ENCODE measurements around the gene GTF2H4. TPM values are rescaled to one million over a fixed set of nuclear protein-coding genes. Genes with fewer than 3 reads are reported as not detected.
A peak's percentile ranks its signal among the peaks of the same experiment; 100 is the strongest.
"Not testable (repeated sequence)": the region's sequence is repeated elsewhere in the genome, so short reads cannot be mapped to it uniquely, and the experiment has no call there.

GTF2H4 gene
- polyA plus RNA-seq, 1 donor = 45.4 TPM

DNA sequence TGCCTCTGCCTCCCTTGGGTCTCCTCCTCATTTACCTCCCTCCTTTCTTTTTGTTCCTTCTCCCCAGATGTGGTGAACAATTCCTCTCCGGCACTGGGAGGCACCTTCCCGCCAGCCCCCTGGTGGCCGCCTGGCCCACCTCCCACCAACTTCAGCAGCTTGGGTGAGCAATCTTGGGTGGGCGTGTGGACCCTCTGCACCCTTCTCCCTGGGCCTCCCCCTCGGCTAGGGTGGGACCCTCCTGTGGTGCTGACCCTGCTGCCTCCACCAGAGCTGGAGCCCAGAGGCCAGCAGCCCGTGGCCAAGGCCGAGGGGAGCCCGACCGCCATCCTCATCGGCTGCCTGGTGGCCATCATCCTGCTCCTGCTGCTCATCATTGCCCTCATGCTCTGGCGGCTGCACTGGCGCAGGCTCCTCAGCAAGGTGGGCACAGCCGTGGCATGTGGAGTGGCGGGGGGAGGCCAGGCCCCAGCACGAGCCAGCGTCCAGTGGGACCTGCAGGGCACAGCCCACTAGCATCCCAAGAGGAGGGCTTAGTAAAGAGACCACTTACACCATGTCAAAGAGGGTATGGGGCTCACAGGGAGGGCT, 14.9 kb upstream of the GTF2H4 start:
- DNase-seq = no peak

DNA sequence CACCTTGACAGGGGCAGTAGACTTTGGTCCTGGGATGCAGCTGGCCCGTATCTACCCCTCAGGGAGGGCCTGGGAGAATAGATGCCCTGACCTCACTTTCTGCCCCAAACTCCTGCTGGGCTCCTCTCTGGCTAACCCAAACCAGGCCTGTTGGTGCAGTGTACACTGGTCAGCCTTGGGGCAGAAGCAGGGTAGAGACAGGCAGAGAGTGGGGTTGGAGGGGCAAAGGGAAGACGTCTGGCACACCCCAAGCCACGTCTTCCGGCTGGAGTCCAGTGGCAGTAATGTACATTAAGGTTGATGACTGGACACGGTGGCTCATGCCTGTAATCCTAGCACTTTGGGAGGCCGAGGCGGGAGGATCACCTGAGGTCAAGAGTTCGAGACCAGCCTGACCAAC, 14.3 kb upstream of the GTF2H4 start:
- no peak for DNase-seq

DNA sequence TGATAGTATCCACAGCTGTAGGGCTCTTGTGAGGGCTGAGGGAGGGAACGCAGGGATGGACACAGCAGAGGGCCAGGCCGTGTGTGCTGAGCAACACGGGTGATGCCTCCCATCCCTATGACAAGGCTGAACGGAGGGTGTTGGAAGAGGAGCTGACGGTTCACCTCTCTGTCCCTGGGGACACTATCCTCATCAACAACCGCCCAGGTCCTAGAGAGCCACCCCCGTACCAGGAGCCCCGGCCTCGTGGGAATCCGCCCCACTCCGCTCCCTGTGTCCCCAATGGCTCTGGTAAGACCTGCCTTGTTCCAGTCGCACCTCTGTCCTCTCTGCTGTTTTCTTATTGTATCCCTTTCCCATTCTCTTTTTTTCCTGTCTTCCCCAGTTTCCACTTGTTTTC, 13.6 kb upstream of the GTF2H4 start:
- no peak for DNase-seq

DNA sequence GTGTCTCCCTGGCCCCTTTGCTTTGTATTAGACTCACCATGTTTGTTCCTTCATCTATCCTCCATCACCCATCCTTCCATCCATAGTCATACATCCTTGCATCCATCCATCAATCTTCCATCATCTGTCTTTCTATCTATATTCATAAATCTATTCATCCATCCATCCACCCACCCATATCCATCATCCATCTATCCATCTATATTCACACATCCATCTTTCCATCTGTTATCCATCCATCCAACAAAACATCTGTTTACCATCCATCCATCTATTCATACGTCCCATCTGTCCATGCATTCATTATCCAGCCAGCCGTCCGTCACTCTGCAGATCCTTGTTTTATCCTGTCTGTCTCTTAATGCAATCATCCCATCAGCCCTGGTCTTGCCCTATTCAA, 13.1 kb upstream of the GTF2H4 start:
- no peak for DNase-seq

DNA sequence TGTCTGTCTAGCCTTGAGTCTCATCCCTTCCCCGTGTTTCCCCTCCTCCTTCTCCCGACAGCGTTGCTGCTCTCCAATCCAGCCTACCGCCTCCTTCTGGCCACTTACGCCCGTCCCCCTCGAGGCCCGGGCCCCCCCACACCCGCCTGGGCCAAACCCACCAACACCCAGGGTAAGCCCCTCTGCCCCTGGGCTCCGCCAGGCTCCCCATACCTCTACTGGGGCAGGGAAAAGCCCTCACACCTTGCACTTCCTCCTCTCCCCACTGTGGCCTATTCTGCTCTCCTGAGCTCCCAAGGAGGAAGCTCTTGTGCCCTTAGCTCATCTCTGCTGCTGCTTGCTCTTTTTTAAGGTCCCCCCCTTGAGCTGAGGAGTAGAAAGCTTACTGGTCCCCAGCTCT, 12.7 kb upstream of the GTF2H4 start:
- DNase-seq = no peak

DNA sequence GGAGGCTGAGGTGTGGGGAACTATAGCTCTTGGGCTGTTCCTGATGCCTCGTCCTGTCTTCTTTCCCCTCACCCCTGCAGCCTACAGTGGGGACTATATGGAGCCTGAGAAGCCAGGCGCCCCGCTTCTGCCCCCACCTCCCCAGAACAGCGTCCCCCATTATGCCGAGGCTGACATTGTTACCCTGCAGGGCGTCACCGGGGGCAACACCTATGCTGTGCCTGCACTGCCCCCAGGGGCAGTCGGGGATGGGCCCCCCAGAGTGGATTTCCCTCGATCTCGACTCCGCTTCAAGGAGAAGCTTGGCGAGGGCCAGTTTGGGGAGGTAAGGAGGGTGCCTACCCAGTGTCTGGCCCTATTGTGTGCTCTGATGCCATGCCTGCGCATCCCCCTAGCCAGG, 11.5 kb upstream of the GTF2H4 start:
- no peak for DNase-seq

DNA sequence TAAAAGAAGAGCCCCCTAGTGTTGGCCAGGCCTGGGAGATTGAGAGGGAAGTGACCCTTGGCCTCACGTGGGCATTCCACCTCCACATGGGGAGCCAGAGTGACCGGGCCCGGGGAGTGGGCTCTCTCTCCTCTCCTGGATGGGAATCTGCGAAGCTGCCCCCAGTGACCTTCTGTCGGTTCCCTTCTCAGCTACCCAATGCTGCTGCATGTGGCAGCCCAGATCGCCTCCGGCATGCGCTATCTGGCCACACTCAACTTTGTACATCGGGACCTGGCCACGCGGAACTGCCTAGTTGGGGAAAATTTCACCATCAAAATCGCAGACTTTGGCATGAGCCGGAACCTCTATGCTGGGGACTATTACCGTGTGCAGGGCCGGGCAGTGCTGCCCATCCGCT, 10.1 kb upstream of the GTF2H4 start:
- DNase-seq = no peak

DNA sequence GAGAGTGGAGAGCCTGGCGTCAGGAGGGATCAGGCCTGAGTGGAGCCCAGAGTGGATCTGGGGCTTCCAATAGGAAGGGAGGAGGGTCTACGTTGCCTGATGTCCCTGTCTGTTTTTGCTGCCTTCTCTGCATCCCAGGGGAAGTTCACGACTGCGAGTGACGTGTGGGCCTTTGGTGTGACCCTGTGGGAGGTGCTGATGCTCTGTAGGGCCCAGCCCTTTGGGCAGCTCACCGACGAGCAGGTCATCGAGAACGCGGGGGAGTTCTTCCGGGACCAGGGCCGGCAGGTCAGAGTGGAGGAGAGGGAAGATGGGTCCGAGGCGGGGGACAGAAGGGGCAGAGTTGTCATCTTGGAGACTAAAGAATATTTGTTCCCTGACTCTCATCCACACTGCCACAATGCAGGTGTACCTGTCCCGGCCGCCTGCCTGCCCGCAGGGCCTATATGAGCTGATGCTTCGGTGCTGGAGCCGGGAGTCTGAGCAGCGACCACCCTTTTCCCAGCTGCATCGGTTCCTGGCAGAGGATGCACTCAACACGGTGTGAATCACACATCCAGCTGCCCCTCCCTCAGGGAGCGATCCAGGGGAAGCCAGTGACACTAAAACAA, 9.2 kb upstream of the GTF2H4 start:
- DNase-seq = no peak

DNA sequence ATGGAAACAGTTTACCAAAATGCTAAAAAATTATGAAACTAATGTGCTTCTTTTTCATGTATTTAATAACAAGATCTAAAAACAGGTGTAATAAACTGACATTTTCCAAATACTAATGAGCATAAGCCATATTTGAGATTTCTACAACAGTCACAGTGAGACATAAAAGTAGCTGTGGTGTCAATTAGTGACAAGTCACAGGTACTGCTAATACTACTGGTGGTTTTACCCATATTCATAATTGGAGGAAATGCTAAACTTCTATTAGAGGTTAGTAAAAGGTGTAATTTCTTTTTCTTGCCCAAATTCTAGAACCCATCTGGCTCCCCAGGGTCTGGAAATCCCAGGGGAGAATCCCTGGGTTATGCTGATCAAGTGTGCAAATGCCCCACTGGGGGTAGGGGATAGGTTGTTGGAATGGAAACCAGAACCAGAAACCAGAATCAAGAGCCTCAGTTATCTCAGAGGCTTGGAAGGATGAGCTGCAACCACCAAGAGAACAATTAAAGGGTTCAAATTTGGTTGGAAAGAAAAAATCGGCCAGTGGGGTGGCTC, 7.1 kb upstream of the GTF2H4 start:
- no peak for DNase-seq

DNA sequence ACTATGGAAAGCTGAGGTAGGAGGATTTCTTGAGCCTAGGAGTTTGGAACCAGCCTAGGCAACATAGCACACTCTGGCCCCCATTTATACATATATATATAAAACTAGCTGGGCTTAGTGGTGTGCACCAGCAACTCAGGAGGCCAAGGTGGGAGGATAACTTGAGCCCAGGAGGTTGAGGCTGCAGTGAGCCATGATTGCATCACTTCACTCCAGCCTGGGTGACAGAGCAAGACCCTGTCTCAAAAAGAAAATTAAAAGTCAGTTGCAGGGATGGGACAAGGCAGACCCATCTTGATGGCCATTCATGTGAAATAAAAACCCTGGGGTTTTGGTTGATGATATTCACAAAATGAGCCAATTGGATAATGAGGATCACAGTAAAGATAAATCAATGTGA, 6.6 kb upstream of the GTF2H4 start:
- DNase-seq = no peak

DNA sequence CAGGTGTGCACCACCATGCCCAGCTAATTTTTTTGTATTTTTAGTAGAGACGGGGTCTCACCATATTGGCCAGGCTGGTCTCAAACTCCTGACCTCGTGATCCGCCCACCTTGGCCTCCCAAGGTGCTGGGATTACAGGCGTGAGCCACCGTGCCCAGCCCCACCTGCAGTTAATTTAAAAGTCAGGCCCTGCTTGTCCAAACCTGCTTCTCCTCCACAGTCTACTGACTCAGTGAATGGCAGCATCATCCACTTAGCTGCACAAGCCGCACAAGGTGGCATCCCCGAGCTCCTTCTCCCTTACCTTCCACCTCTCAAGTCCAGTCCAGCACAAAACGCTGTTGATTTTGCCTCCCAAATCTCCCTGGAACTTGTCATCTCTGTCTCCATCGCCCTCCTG, 5.8 kb upstream of the GTF2H4 start:
- DNase-seq = not testable (repeated sequence)

DNA sequence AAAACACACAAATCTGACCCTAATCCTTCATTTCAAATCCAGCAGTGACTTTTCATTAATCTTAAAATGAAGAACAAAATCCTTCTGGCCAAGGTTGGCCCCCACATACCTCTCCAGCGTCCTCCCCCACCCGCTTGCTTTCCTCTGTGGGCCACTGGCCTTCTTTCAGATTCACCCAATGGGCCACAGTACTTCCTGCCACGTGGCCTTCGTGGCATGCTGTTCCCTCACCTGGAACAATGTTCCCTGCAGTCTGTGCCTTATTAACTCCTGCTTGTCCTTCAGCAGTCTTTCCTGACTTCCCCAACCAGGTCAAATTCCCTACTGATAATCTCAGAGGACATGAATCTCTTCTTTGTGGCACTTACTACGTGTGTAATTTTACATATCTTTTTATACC, 5.3 kb upstream of the GTF2H4 start:
- no peak for DNase-seq

DNA sequence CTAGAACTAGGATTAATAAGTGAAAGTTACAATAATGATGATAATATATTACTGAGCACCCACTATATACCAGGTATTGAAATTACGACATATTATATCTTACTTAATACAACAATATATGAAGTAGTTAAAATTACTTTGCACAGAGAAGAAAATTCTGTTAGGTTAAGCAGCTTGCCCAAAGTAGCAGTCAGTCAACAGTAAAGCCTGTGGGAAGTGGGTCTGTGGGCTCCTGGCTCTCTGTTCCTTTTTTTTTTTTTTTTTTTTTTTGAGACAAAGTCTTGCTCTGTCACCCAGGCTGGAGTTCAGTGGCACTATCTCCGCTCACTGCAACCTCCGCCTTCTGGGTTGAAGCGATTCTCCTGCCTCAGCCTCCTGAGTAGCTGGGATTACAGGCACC, 4.8 kb upstream of the GTF2H4 start:
- no peak for DNase-seq

DNA sequence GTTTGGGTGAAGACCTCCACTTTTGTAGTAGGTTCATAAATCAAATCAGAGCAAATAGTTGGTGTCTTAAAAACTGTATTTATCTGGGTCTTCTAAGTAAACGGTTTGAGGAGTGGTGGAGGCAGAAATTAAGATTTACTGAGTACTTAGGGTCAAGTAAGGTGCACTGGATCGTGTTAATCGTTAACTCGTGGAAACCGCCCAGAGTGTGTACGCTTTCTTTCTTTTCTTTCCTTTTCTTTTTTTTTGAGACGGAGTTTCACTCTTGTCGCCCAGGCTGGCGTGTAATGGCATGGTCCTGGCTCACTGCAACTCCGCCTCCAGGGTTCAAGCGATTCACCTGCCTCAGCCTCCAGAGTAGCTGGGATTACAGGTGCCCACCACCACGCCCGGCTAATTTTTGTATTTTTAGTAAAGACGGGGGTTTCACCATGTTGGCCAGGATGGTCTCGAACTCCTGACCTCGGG, 683 bp upstream of the GTF2H4 start:
- not testable (repeated sequence) for DNase-seq

DNA sequence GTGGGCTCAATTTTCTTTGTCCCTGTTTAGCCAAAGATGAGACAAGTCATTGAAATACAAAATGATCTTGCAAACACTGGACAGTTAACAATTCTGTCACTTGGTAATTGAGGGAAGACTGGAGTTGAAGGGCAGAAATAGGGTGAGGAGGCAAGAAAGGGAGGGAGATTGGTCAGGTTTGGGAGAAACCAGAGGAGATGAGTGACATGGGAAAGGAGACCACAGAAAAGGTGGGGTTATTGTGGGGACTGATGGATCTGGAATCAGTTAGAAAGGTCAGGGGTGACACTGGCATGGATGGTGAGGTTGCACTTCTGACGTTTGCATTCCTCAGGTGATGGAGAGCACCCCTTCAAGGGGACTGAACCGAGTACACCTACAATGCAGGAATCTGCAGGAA, 693 bp downstream of the GTF2H4 start:
- DNase-seq = no peak

DNA sequence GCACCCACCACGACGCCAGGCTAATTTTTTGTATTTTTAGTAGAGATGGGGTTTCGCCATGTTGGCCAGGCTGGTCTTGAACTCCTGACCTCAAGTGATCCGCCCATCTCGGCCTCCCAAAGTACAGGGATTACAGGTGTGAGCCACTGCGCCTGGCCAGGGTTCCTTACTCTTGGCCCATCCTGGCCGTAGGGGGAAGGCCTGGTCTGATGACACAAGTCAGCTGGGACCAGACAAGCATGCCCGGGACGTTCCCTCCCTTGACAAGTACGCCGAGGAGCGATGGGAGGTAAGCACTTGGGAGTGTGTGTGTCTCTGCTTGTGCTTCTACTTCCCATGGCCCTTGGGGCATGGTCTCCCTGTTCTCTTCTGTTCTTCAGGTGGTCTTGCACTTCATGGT, 2.5 kb downstream of the GTF2H4 start:
- not testable (repeated sequence) for DNase-seq

DNA sequence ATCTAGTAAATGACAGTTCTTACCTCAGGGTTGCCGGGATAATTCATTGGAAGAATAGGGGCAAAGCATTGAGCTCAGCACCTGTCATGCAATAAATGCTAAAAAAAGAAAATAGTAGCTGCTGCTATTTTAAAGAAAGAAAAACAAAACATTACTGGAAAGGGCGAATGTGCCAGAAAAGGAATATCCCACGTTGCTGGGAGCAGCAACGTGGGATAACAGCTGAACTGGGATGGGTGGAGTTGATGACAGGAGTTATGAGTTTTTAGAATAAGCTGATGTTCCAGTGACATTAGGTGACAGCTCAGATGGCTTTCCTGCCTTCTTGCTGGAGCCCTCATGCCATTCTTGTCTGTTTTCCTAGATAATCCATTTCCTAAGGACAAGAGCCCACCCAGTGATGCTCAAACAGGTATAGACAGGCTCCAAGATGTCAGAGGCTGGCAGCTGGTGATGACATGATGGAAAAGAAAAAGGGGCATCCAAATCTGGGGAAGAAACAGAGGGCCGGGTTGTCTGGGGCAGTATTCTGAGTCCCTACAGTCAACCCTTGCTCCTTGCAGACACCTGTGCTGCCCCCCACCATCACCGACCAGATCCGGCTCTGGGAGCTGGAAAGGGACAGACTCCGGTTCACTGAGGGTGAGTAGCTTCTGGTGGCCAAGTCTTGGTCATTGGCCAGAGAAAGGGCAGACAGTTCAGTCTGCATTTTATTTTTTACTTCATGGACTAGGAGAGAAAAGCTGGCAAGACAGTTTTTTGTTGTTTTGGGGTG, 4.9 kb downstream of the GTF2H4 start:
- no peak for DNase-seq

DNA sequence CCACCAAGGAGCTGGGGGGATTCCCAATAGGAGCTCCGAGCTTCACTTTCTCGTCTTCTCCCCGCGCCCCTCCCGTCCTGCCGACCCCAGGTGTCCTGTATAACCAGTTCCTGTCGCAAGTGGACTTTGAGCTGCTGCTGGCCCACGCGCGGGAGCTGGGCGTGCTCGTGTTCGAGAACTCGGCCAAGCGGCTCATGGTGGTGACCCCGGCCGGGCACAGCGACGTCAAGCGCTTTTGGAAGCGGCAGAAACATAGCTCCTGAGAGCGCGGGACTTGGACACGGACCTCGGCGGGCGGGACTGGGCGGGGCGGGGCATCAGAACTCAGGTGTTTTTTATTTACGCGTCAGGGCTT, 5.7 kb downstream of the GTF2H4 start:
- DNase-seq = no peak

DNA sequence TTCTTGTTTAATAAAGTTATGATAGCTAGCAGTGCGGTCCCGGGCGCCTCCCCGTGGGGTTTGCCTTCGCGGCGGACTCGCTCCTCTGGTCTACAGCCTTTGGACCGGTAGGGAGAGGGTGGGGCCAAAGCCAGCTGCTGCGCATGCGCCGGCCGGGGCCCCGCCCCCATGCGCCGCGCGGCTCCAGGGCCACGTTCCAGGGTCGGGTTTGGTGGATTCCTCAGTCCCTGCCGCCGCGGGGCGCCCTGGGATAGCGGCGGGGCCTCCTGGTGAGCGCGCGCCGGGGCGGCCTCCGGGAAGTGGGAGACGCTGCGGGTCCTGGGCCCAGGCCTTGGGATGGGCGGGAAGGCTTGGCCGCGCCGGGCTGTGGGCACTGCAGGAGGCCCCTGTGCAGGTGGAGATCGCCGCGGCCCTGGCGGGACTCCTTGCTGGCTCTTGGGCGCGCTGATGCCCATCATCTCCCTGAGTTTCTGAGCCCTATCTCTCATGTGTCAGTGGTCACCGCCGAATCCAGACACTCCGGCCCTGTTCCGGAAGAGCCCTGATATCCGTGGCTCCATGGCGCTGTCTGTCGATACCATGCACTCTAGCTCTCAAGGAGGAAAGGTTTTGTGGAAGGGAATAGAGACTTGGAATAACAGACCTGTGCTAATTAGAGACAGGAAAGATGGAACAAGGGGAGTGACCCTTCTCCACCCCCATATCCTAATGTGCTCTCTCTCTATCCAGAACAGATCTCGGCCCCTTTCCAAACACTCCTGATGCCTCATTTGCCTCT, 6.3 kb downstream of the GTF2H4 start, which contains the start of gene VARS2:
TSS of gene VARS2 (plus strand) at position 163 of the 778 bp plus-strand sequence. CDS start at position 762, 599 bp downstream.
- peak; percentile 95 for DNase-seq

DNA sequence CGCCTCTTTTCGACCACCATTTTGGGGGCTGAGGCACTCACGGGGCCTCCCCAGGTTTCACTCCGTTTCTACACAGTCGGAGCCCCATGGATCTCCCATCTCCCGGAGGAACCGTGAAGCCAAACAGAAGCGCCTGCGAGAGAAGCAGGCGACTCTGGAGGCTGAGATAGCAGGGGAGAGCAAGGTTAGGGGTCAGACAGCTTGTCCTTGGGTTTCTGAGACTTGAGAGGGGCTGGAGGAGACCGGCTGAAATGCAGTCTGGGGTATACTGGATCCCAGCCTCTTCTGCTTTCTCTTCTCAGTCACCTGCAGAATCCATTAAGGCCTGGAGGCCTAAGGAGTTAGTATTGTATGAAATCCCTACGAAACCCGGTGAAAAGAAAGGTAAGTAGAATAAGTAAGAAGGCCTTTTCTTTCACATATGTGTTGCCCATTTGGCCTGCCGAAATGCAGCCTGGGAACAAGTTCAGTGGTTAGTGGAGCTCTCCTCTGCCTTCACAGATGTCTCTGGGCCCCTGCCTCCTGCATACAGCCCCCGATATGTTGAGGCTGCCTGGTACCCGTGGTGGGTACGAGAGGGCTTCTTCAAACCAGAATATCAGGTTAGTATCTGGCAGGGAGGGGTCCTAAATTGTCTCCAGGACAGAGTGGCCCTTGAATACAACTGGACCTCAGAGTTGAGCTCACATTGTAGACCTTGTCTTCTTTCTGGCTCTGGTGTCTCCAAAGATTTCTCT, 7.0 kb downstream of the GTF2H4 start:
- DNase-seq = no peak

DNA sequence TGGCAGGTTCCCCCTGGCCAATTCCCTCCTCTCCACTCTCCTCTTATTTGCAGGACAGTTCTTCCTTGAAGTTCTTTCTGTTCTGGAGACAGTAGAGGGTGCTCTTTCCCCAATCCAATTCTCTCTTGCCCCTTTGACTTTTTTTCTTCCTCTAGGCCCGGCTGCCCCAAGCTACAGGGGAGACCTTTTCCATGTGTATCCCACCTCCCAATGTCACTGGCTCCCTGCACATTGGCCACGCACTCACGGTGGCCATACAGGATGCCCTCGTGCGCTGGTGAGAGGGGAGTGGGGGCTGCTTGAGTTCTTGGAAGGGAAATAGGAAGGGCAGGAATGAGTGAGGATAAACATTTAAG, 7.6 kb downstream of the GTF2H4 start:
- peak; percentile 85 for DNase-seq

DNA sequence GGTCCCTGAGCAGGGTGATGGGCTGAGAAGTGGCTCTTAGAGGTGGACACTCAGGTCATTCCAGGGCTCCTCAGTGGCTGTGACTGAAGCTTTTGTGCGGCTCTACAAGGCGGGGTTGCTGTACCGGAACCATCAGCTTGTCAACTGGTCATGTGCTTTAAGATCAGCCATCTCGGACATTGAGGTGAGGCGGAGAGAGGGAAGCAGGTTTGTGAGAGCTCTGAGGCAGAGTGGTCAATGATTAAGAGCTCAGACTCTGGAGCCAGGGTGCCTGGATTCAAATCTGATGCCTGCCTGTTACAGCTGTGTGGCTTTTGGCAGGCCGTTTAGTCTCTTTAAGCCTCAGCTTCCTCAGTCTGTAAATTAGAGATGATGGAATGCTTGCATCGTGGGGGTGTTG, 9.0 kb downstream of the GTF2H4 start:
- no peak for DNase-seq
